Esophagus muscularis mucosa (tissue), 3 donors: Measurements from ENCODE around the gene CGB8.

Experiments used
- POLR2A ChIP-seq: fragments of 450-650 bp; IDR thresholded peaks from one replicate; pipeline ENCODE4 v1.6.1; 2017; ENCODE audit warnings: antibody characterized with exemption, moderate library complexity, mild to moderate bottlenecking, low read depth
- TF ChIP-seq, protein P1 (sequence below), 3 experiments: fragments of 200-600 bp in 2 of 3; fragments of 450-650 bp in 1 of 3; sonication (generic) in 2 of 3; IDR thresholded peaks; one replicate each; pipeline ENCODE4 v1.5.1; 2017 to 2019; ENCODE audit warnings: antibody characterized with exemption in 3 of 3, mild to moderate bottlenecking in 2 of 3, moderate library complexity in 1 of 3

DNA sequence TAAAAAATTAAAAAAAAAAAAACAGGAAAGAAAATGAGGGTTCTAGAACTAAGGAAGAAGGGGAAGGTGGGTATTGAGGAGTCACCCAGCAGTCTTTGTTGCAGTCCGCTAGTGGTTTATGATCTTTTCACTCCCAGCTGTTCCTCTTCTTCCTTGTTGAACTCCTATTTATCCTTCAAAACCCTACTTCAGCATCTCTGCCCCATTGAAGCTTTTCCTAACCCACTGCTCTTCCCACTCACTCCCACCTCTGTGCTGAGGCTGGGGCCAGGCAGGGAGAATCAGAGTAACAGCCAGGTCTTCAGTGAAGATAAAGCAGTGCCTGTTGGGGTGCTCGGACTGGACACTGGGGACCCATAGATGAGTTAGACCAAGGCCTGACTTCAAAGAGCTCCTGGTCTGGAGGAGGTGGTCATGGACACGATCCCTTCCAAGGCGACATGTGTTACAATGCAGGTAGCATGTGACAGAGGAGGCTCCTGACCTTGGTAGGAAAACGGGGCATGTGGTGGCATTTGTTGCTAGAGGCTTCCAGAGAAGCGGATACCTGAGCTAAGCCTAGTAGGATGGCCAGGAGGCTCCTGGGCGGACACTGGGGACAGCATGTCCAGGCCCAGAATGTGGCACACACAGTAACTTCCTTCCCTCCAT is 43.8 kb downstream of the CGB8 start:
- TF ChIP-seq, protein P1, sequence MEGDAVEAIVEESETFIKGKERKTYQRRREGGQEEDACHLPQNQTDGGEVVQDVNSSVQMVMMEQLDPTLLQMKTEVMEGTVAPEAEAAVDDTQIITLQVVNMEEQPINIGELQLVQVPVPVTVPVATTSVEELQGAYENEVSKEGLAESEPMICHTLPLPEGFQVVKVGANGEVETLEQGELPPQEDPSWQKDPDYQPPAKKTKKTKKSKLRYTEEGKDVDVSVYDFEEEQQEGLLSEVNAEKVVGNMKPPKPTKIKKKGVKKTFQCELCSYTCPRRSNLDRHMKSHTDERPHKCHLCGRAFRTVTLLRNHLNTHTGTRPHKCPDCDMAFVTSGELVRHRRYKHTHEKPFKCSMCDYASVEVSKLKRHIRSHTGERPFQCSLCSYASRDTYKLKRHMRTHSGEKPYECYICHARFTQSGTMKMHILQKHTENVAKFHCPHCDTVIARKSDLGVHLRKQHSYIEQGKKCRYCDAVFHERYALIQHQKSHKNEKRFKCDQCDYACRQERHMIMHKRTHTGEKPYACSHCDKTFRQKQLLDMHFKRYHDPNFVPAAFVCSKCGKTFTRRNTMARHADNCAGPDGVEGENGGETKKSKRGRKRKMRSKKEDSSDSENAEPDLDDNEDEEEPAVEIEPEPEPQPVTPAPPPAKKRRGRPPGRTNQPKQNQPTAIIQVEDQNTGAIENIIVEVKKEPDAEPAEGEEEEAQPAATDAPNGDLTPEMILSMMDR (IDR thresholded peaks at IDR 0.05), result no peak
- no peak for TF ChIP-seq POLR2A
